Measurements from ENCODE around the gene NPRL2. TPM values are rescaled to one million over a fixed set of nuclear protein-coding genes. Genes with fewer than 3 reads are reported as not detected.

NPRL2 gene
- total and polyA plus RNA-seq, 2 of the 13 experiments (the other 11 are each of a cell fraction or from before 2014, with no cell fraction given) = 30.6 to 51.4 TPM

DNA sequence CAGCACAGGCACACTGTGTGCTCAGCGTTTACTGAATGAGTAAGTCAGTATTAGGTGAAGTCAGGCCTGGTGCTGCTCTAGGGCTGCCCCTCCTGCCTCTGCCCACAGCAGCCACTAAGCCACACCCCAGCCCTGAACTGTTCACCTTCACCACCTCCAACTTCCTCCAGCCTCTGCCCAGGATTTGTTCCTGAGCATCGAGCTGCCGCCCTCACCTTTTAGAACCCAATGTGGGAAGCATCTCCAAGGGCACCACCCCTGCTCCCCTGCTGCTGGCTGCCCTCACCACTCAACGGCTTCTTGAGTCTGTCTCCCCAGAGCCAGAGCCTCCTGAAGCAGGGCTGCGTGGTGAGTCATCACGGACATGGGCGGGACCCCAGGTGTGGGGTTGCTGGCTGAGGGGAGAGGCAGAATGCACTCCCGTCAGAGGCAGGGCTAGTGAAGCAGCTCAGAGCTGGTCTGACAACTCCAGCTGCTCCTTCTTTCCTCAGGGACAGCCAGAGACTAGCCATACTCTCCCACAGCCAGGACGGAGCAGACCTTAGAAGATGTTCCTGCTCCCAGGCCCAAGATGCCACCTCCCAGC, 33.8 kb downstream of the NPRL2 start (continued):
- TF ChIP-seq, protein P1, sequence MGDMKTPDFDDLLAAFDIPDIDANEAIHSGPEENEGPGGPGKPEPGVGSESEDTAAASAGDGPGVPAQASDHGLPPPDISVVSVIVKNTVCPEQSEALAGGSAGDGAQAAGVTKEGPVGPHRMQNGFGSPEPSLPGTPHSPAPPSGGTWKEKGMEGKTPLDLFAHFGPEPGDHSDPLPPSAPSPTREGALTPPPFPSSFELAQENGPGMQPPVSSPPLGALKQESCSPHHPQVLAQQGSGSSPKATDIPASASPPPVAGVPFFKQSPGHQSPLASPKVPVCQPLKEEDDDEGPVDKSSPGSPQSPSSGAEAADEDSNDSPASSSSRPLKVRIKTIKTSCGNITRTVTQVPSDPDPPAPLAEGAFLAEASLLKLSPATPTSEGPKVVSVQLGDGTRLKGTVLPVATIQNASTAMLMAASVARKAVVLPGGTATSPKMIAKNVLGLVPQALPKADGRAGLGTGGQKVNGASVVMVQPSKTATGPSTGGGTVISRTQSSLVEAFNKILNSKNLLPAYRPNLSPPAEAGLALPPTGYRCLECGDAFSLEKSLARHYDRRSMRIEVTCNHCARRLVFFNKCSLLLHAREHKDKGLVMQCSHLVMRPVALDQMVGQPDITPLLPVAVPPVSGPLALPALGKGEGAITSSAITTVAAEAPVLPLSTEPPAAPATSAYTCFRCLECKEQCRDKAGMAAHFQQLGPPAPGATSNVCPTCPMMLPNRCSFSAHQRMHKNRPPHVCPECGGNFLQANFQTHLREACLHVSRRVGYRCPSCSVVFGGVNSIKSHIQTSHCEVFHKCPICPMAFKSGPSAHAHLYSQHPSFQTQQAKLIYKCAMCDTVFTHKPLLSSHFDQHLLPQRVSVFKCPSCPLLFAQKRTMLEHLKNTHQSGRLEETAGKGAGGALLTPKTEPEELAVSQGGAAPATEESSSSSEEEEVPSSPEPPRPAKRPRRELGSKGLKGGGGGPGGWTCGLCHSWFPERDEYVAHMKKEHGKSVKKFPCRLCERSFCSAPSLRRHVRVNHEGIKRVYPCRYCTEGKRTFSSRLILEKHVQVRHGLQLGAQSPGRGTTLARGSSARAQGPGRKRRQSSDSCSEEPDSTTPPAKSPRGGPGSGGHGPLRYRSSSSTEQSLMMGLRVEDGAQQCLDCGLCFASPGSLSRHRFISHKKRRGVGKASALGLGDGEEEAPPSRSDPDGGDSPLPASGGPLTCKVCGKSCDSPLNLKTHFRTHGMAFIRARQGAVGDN (CRISPR knock-in tag; IDR thresholded peaks at IDR 0.05) = 0 out of 2 replicates have a peak, but pooled peaks have one; percentile 23
- TF ChIP-seq KDM4B (CRISPR knock-in tag; IDR thresholded peaks at IDR 0.05) (no peak), ZNF670 (CRISPR knock-in tag; IDR thresholded peaks at IDR 0.05; ENCODE audit: borderline replicate concordance) (no peak), SMC3 (IDR thresholded peaks at IDR 0.05; ENCODE audit: low read length) (no peak), NKX3-1 (CRISPR knock-in tag; IDR thresholded peaks at IDR 0.05) (no peak), ZNF30 (CRISPR knock-in tag; IDR thresholded peaks at IDR 0.05) (no peak), ZBTB3 (CRISPR knock-in tag; IDR thresholded peaks at IDR 0.05; ENCODE audit: borderline replicate concordance, low read depth) (no peak), FOSL2 (CRISPR knock-in tag; IDR thresholded peaks at IDR 0.05) (peak; percentile 68)
- TF ChIP-seq, protein P2, sequence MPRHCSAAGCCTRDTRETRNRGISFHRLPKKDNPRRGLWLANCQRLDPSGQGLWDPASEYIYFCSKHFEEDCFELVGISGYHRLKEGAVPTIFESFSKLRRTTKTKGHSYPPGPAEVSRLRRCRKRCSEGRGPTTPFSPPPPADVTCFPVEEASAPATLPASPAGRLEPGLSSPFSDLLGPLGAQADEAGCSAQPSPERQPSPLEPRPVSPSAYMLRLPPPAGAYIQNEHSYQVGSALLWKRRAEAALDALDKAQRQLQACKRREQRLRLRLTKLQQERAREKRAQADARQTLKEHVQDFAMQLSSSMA (CRISPR knock-in tag; IDR thresholded peaks at IDR 0.05) = no peak

Data from HepG2 (cell line).